Fibroblast of skin of scalp (primary cell): ENCODE measurements around the gene CMSS1.
A peak's percentile ranks its signal among the peaks of the same experiment; 100 is the strongest.
"Not testable (repeated sequence)": the region's sequence is repeated elsewhere in the genome, so short reads cannot be mapped to it uniquely, and the experiment has no call there.

Source experiments
- DNase-seq: peaks from one replicate; pipeline ENCODE4 v3.0.0-alpha.2; 2013

The CMSS1 gene

GRCh38 chr3:100029689-100030088, 212.0 kb downstream of the CMSS1 start:
- no peak for DNase-seq

GRCh38 chr3:100030346-100030745, 212.7 kb downstream of the CMSS1 start:
- DNase-seq: no peak

DNA sequence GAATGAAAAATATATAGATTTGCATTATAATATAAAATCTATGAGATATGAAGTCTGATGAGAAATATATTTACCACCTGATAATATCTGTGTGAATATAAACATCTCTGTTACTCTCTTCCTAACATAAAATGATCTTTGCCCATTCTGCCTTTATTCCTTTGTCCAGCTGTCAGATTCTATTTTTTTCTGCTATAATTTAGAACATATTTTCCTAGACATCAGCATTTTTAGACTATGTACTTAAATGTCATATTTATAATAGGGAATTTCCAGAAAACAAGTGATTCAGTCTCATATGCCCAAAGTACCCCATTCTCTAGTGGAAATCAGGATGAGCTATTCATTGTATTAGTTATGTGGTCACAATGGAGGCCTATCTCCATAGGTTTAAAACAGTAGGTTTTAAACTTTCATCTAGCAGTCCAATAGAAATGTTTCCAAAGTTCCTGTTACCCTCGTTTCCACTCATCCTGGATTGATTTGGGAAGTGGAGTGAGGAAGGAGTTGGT, 213.3 kb downstream of the CMSS1 start:
- no peak for DNase-seq

- DNase-seq: peak; percentile 77
Measured at GRCh38 chr3:100032243-100032642, 214.6 kb downstream of the CMSS1 start.

- peak; percentile 71 for DNase-seq
Measured at GRCh38 chr3:100033184-100033583, 215.5 kb downstream of the CMSS1 start.

DNA sequence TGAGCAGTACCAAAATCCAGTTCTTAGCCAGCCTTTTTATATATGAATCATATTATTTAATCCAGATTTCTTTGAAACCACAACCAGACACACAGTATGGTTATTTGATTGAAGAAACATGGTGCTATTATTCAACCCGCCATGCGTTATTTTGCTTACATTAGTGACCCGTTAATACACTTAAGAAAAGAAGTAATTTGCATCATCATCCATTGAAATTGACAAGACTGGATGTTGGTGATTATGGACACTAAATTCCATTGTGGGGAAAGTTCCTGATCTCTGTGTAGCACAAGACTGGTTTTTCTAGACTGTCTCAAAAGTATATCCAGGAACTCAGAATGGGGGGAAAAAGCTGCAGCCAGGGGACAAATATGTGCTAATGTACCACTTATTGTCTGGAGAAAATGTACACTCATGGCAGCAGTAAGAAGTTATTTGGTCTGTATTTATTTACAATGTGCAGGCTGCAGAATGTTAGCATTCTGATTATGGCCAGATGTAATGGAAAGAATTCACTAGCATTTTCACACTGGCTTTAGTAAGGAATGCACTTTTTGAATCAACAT, 216.3 kb downstream of the CMSS1 start:
- DNase-seq: peak; percentile 75

GRCh38 chr3:100039075-100039474, 221.4 kb downstream of the CMSS1 start:
- no peak for DNase-seq

- peak; percentile 53 for DNase-seq
Measured at GRCh38 chr3:100040451-100041225, 223.0 kb downstream of the CMSS1 start.

DNA sequence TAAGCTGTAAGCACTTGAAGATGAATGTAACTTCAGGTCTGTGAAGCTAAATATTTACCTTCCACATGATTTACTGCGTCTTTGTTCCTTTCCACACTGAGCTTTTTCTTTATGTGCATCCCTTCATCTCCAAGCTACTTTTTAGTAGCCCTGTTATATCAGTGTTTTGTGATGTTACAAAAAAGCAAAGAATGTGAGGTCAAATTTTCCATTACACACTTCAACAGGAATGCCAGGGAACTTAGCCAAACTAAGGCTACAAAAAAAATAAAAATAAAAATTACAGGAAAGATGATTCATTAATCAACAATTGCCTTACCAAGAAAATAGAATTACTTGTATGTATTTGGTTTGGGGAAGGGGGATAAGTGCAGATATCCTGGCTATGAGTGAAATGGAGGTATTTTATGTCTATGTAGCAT, 223.7 kb downstream of the CMSS1 start:
- peak; percentile 95 for DNase-seq

- DNase-seq: peak; percentile 93
Measured at GRCh38 chr3:100042166-100042981, 224.7 kb downstream of the CMSS1 start.

GRCh38 chr3:100043271-100043670, 225.6 kb downstream of the CMSS1 start:
- DNase-seq: no peak

DNA sequence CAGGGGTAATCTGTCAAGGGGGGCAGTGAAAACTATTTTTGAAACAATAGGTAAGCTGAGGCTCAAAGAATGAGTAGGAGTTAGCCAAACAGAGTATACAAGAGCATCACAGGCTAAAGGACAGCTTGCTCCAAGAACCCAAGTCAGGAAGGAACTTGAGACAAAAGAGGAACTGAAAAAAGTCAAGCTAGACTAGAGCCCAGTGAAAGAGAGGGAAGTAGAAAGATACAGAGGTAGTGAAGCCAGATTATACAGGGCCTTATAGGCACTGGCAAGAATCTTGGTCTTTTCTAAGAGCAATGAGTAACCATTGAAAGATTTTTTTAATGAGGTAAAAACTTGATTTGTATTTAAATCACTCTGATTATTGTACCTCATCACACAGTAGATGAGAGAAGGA, 226.7 kb downstream of the CMSS1 start:
- no peak for DNase-seq

DNA sequence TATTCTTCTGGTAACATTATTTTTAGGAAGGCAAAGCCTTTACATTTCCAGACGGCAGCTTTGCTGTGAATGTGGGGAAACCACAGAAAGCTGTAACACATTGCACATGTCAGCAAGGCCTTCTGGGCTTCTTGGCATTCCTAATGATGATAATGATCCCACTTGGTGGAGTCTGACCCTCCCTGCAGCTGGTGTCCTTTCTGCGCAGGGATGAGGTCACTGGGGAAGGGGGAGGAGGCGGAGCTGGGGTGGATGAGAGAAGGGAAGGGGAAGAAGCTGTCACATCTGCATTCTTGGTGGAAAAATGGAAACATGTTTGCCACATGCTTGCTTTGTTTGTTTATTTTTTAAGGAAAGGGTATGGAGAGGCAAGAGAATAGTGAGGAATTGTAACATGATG, 228.0 kb downstream of the CMSS1 start:
- DNase-seq: peak; percentile 99

GRCh38 chr3:100046986-100047385, 229.3 kb downstream of the CMSS1 start:
- no peak for DNase-seq

GRCh38 chr3:100047455-100048141, 229.9 kb downstream of the CMSS1 start:
- DNase-seq: peak; percentile 90

GRCh38 chr3:100048248-100048647, 230.6 kb downstream of the CMSS1 start:
- DNase-seq: no peak

DNA sequence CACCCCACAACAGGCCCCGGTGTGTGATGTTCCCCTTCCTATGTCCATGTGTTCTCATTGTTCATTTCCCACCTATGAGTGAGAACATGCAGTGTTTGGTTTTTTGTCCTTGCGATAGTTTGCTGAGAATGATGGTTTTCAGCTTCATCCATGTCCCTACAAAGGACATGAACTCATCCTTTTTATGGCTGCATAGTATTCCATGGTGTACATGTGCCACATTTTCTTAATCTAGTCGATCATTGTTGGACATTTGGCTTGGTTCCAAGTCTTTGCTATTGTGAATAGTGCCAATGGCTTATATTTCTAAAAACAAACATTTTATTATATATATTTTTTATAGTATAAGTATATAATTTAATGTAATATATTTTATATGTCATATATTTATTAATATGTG, 233.9 kb downstream of the CMSS1 start:
- not testable (repeated sequence) for DNase-seq

GRCh38 chr3:100053951-100054620, 236.4 kb downstream of the CMSS1 start:
- DNase-seq: no peak

DNA sequence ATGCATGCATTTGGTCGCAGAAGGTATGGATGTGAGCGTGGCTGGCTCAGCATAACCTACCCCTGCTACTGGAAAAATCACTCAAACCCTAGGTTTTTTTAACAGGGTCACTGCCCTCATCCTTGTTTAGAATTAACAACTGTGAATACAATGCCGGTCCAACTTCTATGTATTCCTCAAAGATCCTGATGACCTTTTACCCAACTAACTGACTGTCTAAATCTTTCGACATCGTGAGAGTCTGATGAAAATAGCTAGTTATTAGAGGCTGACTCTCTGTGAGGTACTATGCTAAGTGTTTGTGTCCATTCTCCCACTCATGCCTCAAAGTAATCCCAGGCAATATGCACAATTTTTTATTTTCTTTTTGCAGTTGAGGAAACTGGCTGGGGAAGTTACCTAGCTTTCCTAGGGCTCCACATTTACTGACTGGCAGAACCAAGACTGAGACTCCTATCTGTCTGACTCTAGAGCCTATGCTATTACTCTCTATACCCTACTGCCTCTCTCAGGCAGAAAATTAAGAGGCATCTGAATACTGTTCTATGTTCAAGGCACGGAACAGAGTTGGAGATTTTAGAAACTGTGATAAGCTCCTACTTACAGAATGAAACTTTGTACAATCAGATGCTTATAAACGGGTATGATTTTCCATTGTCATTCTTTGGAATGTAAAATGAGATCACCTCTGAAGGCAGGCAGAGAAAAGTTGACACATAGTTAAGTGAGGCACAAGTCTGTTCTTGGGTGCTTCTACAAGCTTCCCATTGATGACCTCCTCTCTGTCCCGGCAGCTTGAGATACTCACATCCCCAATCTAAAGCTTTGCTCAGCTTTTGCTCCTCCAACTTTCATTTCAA, 240.3 kb downstream of the CMSS1 start:
- DNase-seq: peak; percentile 22

- DNase-seq: no peak
Measured at GRCh38 chr3:100059472-100059871, 241.8 kb downstream of the CMSS1 start.
